Superior temporal gyrus (tissue), 1 donor: Measurements from ENCODE around the gene TMED10.
"Not testable (repeated sequence)": the region's sequence is repeated elsewhere in the genome, so short reads cannot be mapped to it uniquely, and the experiment has no call there.

ENCODE experiments used
- DNase-seq: peaks from one replicate; pipeline ENCODE4 v3.0.0-alpha.2; 2016; ENCODE audit errors: extremely low spot score

The TMED10 gene

GRCh38 chr14:75127474-75127820 is 49.0 kb downstream of the TMED10 start:
- not testable (repeated sequence) for DNase-seq

- DNase-seq, result peak; percentile 96
These were observed 49.5 kb downstream of the TMED10 start, which contains the start of gene NEK9 for GRCh38 chr14:75126679-75127473. TSS of gene NEK9 (minus strand) at chr14:75127048. CDS start at chr14:75126921, 127 bp downstream.

- no peak for DNase-seq
These were observed 50.3 kb downstream of the TMED10 start for GRCh38 chr14:75126121-75126544.

- no peak for DNase-seq
These were observed 50.8 kb downstream of the TMED10 start for GRCh38 chr14:75125617-75126016.

GRCh38 chr14:75123991-75124390 is 52.4 kb downstream of the TMED10 start:
- no peak for DNase-seq

- DNase-seq, result no peak
These were observed 54.9 kb downstream of the TMED10 start for GRCh38 chr14:75121552-75121951.

- DNase-seq, result no peak
These were observed 55.7 kb downstream of the TMED10 start for GRCh38 chr14:75120541-75121291.

- DNase-seq, result no peak
These were observed 57.4 kb downstream of the TMED10 start for GRCh38 chr14:75119056-75119455.

GRCh38 chr14:75113932-75114539 is 62.4 kb downstream of the TMED10 start:
- no peak for DNase-seq

- DNase-seq, result no peak
These were observed 66.5 kb downstream of the TMED10 start for GRCh38 chr14:75109877-75110276.

GRCh38 chr14:75107186-75107585 is 69.2 kb downstream of the TMED10 start:
- DNase-seq, result no peak

GRCh38 chr14:75101491-75101890 is 74.9 kb downstream of the TMED10 start:
- no peak for DNase-seq

GRCh38 chr14:75098682-75099081 is 77.7 kb downstream of the TMED10 start:
- DNase-seq, result no peak

- DNase-seq, result no peak
These were observed 78.2 kb downstream of the TMED10 start for GRCh38 chr14:75098212-75098611.

GRCh38 chr14:75096959-75097358 is 79.5 kb downstream of the TMED10 start:
- no peak for DNase-seq

- no peak for DNase-seq
These were observed 80.7 kb downstream of the TMED10 start for GRCh38 chr14:75095690-75096089.

GRCh38 chr14:75094896-75095295 is 81.5 kb downstream of the TMED10 start:
- no peak for DNase-seq

GRCh38 chr14:75092698-75093097 is 83.7 kb downstream of the TMED10 start:
- DNase-seq, result no peak

GRCh38 chr14:75091251-75091650 is 85.2 kb downstream of the TMED10 start:
- no peak for DNase-seq

- DNase-seq, result no peak
These were observed 86.1 kb downstream of the TMED10 start for GRCh38 chr14:75090353-75090752.

- DNase-seq, result peak; percentile 90
These were observed 87.6 kb downstream of the TMED10 start for GRCh38 chr14:75088566-75089373.

- DNase-seq, result no peak
These were observed 88.3 kb downstream of the TMED10 start for GRCh38 chr14:75088153-75088552.
